Fibroblast of skin of abdomen (primary cell): ENCODE data around the gene ZNF468.
A peak's percentile ranks its signal among the peaks of the same experiment; 100 is the strongest.
"Not testable (repeated sequence)": the region's sequence is repeated elsewhere in the genome, so short reads cannot be mapped to it uniquely, and the experiment has no call there.

Source experiments
- DNase-seq: peaks from one replicate; pipeline ENCODE4 v3.0.0-alpha.2; 2013

ZNF468 gene

GRCh38 chr19:52825765-52826164 is 31.7 kb downstream of the ZNF468 start:
- no peak for DNase-seq

DNA sequence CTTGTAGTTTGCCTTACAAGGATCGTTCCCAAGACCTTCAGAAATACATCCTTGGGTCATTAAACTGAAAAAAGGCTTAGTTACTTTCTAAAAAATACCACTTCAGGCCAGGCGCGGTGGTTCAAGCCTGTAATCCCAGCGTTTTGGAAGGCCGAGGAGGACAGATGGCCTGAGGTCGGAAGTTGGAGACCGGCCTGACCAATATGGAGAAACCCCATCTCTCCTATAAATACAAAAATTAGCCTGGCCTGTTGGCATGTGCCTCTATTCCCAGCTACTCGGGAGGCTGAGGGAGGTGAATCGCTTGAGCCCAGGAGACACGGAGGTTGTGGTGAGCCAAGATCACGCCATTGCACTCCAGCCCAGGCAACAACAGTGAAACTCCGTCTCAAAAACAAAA is 33.7 kb downstream of the ZNF468 start:
- DNase-seq: no peak

- DNase-seq: peak; percentile 44
Measured at GRCh38 chr19:52821204-52821960, 36.0 kb downstream of the ZNF468 start, which contains the start of gene ZNF28. TSS of gene ZNF28 (minus strand) at chr19:52821633. CDS start at chr19:52817958, 3,675 bp downstream.

DNA sequence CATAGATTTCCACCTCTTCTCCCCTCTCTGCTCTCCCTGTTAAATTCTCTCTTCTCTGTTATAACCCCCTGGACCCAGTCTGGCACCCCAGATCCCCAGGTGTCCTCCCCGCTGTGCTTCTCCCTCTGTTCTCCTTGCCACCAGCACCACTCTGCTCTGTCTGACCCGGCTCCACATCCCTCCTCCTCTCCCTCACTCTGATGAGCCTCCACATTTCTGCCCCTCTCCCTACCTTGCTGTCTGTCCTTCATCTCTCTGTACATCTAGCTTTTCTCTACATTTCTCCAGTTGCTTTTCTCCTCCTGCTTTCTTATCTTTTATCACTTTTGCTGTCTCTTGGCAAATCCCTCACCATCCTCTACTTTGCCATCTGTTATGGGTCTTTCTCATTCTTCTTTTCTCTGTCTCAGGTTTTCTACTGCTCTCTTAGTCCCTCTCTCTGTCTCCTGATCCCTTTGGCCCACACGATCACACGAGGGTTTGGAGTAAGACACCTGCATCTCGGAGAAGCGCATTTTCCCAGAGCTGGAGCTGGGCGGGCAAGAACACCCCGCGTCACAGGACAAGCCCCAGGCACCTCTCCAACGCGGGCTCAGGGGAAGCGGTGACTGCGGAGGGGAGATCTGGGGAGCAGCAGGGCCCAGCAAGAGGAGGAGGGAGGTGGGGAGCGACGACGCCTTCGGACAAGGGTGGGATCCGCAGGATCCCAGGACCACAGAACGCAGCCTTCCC is 36.8 kb downstream of the ZNF468 start:
- DNase-seq: peak; percentile 6

DNA sequence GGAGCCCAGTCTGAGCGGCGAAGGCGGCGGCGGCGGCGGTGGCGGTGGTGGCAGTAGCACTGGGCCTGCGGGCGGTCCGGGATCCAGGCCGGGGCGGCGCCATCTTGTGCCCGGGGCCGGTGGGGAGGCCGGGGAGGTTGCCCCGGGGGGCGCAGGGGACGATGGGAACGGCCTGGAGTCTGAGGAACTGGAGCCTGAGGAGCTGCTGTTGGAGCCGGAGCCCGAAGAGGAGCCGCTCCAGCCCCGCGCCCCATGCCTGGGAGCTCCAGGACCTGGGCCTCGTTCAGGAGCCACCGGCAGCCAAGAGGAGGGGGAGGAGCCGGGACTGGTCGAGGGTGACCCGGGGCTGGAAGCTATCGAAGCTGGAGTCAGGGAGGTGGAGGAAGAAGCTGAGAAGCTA is 47.6 kb downstream of the ZNF468 start:
- no peak for DNase-seq

GRCh38 chr19:52799950-52800640 is 57.3 kb downstream of the ZNF468 start:
- not testable (repeated sequence) for DNase-seq

DNA sequence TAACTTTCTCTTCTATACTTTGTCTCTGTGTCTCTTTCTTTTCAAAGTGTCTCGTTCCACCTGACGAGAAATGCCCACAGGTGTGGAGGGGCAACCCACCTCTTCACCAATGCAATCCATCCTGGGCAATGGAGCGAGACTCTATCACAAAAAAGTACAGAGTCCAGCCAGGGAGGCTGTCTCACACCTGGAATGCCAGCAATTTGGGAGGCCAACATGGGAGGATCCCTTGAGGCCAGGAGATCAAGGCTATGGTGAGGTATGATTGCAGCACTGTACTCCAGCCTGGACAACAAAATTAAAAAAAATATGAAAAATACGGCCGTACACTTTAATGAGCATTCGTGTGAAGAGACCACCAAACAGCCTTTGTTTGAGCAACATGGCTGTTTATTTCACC is 68.0 kb downstream of the ZNF468 start:
- no peak for DNase-seq
